IPS-15b (cell line): ENCODE measurements around the gene OR56A3.
"Not testable (repeated sequence)": the region's sequence is repeated elsewhere in the genome, so short reads cannot be mapped to it uniquely, and the experiment has no call there.

ENCODE experiments used
- H3K27me3 ChIP-seq: one replicate; pipeline ENCODE4 v1.6.1; 2013; ENCODE audit warnings: low read length; ENCODE audit not compliant: control insufficient read depth, insufficient read depth
- H3K36me3 ChIP-seq: one replicate; pipeline ENCODE4 v1.6.1; 2013; ENCODE audit warnings: low read length; ENCODE audit not compliant: control insufficient read depth, insufficient read depth
- H3K4me1 ChIP-seq: one replicate; pipeline ENCODE4 v1.6.1; 2013; ENCODE audit warnings: mild to moderate bottlenecking, low read length; ENCODE audit not compliant: control insufficient read depth, insufficient read depth
- H3K4me3 ChIP-seq: one replicate; pipeline ENCODE4 v1.5.1; 2013; ENCODE audit warnings: low read depth, low read length
- H3K9ac ChIP-seq: one replicate; pipeline ENCODE4 v1.6.1; 2013; ENCODE audit warnings: low read depth, mild to moderate bottlenecking, low read length
- H3K9me3 ChIP-seq: one replicate; pipeline ENCODE4 v1.6.1; 2013; ENCODE audit warnings: mild to moderate bottlenecking, low read length; ENCODE audit not compliant: control insufficient read depth, insufficient read depth

Gene OR56A3

DNA sequence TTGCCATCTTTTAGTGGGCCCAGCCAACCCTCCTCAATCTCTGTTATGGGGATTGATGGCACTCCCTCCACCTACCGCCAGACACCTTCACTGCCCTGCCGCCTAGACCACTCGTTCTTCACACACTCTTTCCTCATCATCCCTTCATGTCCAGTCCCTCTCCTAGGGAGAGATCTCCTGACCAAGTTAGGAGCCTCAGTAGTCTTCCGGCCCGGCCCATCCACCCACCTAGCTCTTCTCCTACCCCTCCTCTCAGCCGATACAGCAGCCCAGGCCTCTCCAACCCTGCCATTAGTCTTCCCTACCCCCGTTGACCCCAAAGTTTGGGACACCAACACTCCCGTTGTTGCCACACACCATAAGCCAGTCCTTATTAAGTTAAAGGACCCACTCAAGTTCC, 11.0 kb upstream of the OR56A3 start:
- Histone ChIP-seq H3K4me3 (no peak overlapping the region), H3K9ac (no peak overlapping the region), H3K27me3 (no peaks in the 10 kb centered on the region), H3K4me1 (no peaks in the 10 kb centered on the region), H3K36me3 (no peaks in the 10 kb centered on the region), H3K9me3 (peaks cover 6% of the 10 kb centered on the region)

DNA sequence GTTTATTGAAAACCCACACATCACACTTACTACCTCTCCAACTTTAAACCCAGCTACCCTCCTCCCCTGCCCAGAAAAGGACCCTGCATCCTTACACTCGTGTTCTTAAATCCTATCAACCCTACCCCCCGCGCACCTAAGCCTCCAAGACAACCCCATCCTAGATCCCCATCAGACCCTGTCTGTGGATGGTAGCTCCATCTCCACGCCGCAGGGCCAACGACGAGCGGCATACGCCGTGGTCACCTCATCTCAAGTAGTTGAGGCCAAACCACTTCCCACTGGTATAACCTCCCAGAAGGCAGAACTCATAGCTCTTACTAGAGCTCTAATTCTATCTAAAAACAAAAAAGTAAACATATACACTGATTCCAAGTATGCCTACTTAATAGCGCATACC, 9.4 kb upstream of the OR56A3 start:
- H3K9me3 ChIP-seq = peaks cover 6% of the 10 kb centered on the region
- no peak overlapping the region for H3K9ac ChIP-seq
- H3K4me3 ChIP-seq = no peak overlapping the region
- H3K4me1 ChIP-seq = no peaks in the 10 kb centered on the region
- H3K27me3 ChIP-seq = no peaks in the 10 kb centered on the region
- H3K36me3 ChIP-seq = no peaks in the 10 kb centered on the region

DNA sequence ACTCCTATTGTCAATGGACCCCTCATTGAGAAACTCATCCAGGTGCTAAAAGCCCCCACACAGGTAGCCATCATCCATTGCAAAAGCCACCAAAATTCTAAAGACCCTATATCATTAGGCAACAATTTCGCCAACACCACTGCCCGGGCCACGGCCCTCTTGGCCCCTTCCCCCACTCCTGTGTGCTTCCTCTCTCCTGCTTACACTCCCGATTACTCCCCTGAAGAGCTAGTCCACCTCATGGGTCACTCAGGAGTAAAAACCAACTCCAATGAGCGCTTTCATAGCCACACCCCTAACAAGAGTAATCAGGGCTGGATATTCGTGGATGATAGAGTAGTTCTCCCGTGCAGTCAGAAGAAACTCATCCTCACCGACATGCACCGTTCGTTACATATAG, 8.9 kb upstream of the OR56A3 start:
- H3K4me1 ChIP-seq = no peaks in the 10 kb centered on the region
- H3K36me3 ChIP-seq = no peaks in the 10 kb centered on the region
- peaks cover 2% of the 10 kb centered on the region for H3K9me3 ChIP-seq
- H3K27me3 ChIP-seq = no peaks in the 10 kb centered on the region
- no peak overlapping the region for H3K9ac ChIP-seq
- no peak overlapping the region for H3K4me3 ChIP-seq

DNA sequence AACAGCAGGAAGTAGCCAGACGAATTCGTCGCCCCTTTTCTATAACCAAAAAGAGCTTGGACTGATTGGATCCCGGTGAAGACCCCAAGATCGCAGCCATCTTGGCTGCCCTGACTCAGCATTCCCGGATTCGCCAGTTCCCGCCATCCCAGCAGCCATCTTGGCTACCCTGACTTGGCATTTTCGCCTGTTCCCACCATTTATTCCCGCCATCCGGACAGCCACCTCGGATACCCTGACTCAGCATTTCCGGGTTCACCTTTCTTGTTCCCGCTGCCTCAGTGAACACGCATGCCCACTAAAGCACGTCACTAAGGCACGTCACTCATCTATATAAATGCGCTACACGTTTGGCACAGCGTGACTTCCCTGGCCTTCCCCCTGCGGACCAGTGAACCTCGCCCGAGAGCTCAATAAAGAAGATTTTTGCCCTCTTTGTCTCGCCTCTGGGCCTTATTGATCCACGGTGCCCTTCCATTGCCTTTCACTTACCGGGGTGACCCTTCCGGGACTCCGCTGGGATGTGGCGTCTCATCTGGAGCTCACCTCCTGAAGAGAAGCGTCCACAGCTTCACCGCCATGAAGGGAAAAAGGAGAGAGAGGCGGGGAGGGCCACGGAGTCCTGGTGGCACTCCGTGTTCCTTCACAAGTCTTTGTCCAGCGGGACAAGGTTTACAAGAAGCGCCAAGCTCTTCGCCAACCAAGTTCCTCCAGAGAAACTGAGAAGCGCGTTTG, 4.0 kb upstream of the OR56A3 start:
- H3K27me3 ChIP-seq = no peaks in the 10 kb centered on the region
- H3K4me3 ChIP-seq = no peak overlapping the region
- H3K4me1 ChIP-seq = no peaks in the 10 kb centered on the region
- H3K9ac ChIP-seq = no peak overlapping the region
- H3K36me3 ChIP-seq = no peaks in the 10 kb centered on the region
- no peaks in the 10 kb centered on the region for H3K9me3 ChIP-seq

- no peaks in the 10 kb centered on the region for H3K27me3 ChIP-seq
- H3K4me3 ChIP-seq = no peak overlapping the region
- no peak overlapping the region for H3K9ac ChIP-seq
- H3K9me3 ChIP-seq = no peaks in the 10 kb centered on the region
- H3K36me3 ChIP-seq = no peaks in the 10 kb centered on the region
- H3K4me1 ChIP-seq = no peaks in the 10 kb centered on the region
These were observed 3.5 kb upstream of the OR56A3 start for GRCh38 chr11:5938603-5938965.

- Histone ChIP-seq H3K9ac (no peak overlapping the region), H3K4me3 (no peak overlapping the region), H3K27me3 (no peaks in the 10 kb centered on the region), H3K4me1 (no peaks in the 10 kb centered on the region), H3K9me3 (no peaks in the 10 kb centered on the region), H3K36me3 (no peaks in the 10 kb centered on the region)
These were observed 1.3 kb upstream of the OR56A3 start for GRCh38 chr11:5940748-5941147.

- no peak overlapping the region for H3K4me3 ChIP-seq
- H3K9me3 ChIP-seq = no peaks in the 10 kb centered on the region
- no peaks in the 10 kb centered on the region for H3K4me1 ChIP-seq
- H3K27me3 ChIP-seq = no peaks in the 10 kb centered on the region
- no peaks in the 10 kb centered on the region for H3K36me3 ChIP-seq
- H3K9ac ChIP-seq = no peak overlapping the region
These were observed 13.5 kb downstream of the OR56A3 start for GRCh38 chr11:5955586-5955985.

DNA sequence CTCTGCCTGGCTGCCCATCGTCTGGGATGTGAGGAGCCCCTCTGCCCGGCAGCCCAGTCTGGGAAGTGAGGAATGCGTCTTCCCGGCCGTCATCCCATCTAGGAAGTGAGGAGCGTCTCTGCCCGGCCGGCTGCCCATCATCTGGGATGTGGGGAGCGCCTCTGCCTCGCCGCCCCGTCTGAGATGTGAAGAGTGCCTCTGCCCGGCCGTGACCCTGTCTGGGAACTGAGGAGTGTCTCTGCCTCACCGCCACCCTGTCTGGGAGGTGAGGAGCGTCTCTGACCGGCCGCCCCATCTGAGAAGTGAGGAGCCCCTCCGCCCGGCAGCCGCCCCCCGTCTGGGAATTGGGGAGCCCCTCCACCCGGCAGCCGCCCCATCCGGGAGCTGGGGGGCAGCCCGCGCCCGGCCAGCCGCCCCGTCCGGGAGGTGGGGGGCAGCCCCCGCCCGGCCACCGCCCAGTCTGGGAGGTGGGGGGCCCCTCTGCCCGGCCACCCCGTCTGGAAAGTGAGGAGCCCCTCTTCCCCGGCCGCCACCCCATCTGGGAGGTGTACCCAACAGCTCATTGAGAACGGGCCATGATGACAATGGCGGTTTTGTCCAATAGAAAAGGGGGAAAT, 18.8 kb downstream of the OR56A3 start:
- not testable (repeated sequence) for H3K4me3 ChIP-seq, H3K9ac ChIP-seq, H3K4me1 ChIP-seq, H3K27me3 ChIP-seq, H3K9me3 ChIP-seq, H3K36me3 ChIP-seq

DNA sequence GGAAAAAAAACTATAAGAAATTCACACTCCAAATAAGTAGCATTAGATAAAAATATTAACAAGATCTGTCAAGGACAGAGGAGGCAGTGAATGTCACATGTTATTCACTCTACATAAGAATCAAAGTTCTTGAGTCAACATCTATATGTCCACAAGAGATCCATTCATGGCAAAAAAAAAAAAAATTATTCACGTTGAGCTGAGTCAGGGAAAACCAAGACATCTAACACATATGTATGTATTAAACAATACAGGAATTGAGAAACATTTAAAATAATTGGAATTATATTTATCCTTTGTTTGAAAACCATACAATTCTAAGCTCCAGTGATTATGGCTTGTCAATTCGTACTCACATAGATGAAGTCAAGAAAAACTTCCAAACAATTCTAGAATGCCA, 24.9 kb downstream of the OR56A3 start:
- Histone ChIP-seq H3K36me3 (no peaks in the 10 kb centered on the region), H3K9ac (no peak overlapping the region), H3K4me3 (no peak overlapping the region), H3K4me1 (no peaks in the 10 kb centered on the region), H3K9me3 (peaks cover 6% of the 10 kb centered on the region), H3K27me3 (no peaks in the 10 kb centered on the region)

GRCh38 chr11:5967708-5968107, 25.7 kb downstream of the OR56A3 start:
- Histone ChIP-seq H3K9ac (no peak overlapping the region), H3K27me3 (no peaks in the 10 kb centered on the region), H3K4me1 (no peaks in the 10 kb centered on the region), H3K36me3 (no peaks in the 10 kb centered on the region), H3K9me3 (peaks cover 6% of the 10 kb centered on the region), H3K4me3 (no peak overlapping the region)

GRCh38 chr11:5968394-5968793, 26.3 kb downstream of the OR56A3 start, which contains the start of gene OR56A5:
Gene OR56A5 (minus strand): TSS chr11:5968494. CDS start chr11:5968494, 0 bp downstream.
- Histone ChIP-seq H3K9ac (no peak within 1 kb of the TSS), H3K4me1 (no peaks in the 10 kb centered on the region), H3K4me3 (no peak within 1 kb of the TSS), H3K27me3 (no peaks in the 10 kb centered on the region), H3K9me3 (peaks cover 6% of the 10 kb centered on the region), H3K36me3 (no peaks in the 10 kb centered on the region)

DNA sequence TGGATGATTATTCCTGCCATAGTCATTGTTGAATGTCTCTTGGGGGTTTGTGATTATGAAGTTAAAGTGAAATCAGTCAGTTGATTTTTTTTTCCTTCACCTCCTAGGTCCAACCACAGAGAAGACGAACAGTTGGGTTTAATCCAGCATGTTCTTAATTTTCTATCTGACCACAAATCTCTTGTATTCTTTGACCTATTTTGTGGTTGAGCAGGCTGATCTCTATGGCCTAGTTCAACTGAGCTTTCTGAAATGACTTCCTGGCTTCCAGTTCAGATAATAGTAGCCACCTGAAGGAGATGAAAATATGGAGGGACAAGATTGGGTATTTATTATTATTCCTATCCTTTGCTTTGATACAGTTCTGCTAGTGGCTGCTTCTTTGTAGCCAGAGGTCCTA, 31.5 kb downstream of the OR56A3 start:
- no peak overlapping the region for H3K9ac ChIP-seq
- no peaks in the 10 kb centered on the region for H3K36me3 ChIP-seq
- no peaks in the 10 kb centered on the region for H3K27me3 ChIP-seq
- H3K9me3 ChIP-seq = peaks cover 3% of the 10 kb centered on the region
- H3K4me3 ChIP-seq = no peak overlapping the region
- no peaks in the 10 kb centered on the region for H3K4me1 ChIP-seq
